ENCODE measurements around the gene MYF6. TPM values are rescaled to one million over a fixed set of nuclear protein-coding genes. Genes with fewer than 3 reads are reported as not detected.

MYF6 gene
- total and polyA plus RNA-seq, 2 of the 8 experiments (the other 6 are each of a cell fraction or from before 2014, with no cell fraction given), result 0.39 TPM; not detected in 1

GRCh38 chr12:80710727-80711449, 3.5 kb downstream of the MYF6 start:
- H3K27me3 ChIP-seq (replicated peaks in 1 of 4; ENCODE audit: control insufficient read depth in 3 of 4, extremely low read depth in 1 of 4, insufficient read depth in 3 of 4, low read length in 3 of 4), result peaks cover 33 to 56% (median 53%) of the 10 kb centered on the region in 4 experiments
- TF ChIP-seq BCL11A (IDR thresholded peaks at IDR 0.05; ENCODE audit: low read depth in 2 of 2, low read length in 2 of 2) (no peak), SIX5 (IDR thresholded peaks at IDR 0.05; ENCODE audit: low read depth, low read length) (no peak), SIRT6 (IDR thresholded peaks at IDR 0.05; ENCODE audit: low read length) (no peak), RNF2 (IDR thresholded peaks at IDR 0.05; ENCODE audit: borderline replicate concordance, low read depth, low read length, missing control alignments, poor library complexity, severe bottlenecking) (no peak), SIN3A (conservative IDR thresholded peaks at IDR 0.05 in 1 of 2, IDR thresholded peaks at IDR 0.05 in 1 of 2; ENCODE audit: low read depth in 1 of 2, low read length in 2 of 2) (no peak)

More at GRCh38 chr12:80710727-80711449, 3.5 kb downstream of the MYF6 start:
- Histone ChIP-seq H3K4ac (replicated peaks; ENCODE audit: insufficient read length, low read depth, low read length) (no peak overlapping the region), H2BK5ac (ENCODE audit: low read depth, low read length) (no peak overlapping the region), H3K9ac (replicated peaks in 1 of 4; ENCODE audit: extremely low read depth in 1 of 4, low read depth in 3 of 4, low read length in 3 of 4) (no peak overlapping the region), H3K79me2 (ENCODE audit: control insufficient read depth in 1 of 2, insufficient read depth in 2 of 2, low read length in 2 of 2) (no peaks in the 10 kb centered on the region), H3K23me2 (ENCODE audit: low read depth, low read length) (peaks cover 14% of the 10 kb centered on the region), H2BK15ac (ENCODE audit: low read length) (no peak overlapping the region), H3K56ac (replicated peaks; ENCODE audit: insufficient read length, low read depth, low read length) (no peak overlapping the region), H3K36me3 (ENCODE audit: control insufficient read depth in 2 of 4, insufficient read depth in 4 of 4, low read length in 3 of 4) (no peaks in the 10 kb centered on the region), H2BK120ac (replicated peaks; ENCODE audit: low read depth, low read length) (no peak overlapping the region), H4K91ac (replicated peaks; ENCODE audit: insufficient read length, low read length) (no peak overlapping the region), H3K4me3 (ENCODE audit: extremely low read depth in 1 of 4, insufficient read depth in 2 of 4, low read depth in 3 of 4, low read length in 4 of 4) (peak overlapping the region in 1 of 4 experiments; percentile 54; a peak in 3 of 8 replicates), H2AFZ (ENCODE audit: low read length) (no peak overlapping the region), H3K9me3 (ENCODE audit: insufficient read depth in 2 of 2, low read depth in 1 of 2, low read length in 1 of 2) (no peaks in the 10 kb centered on the region), H4K5ac (ENCODE audit: insufficient read length, low read depth, low read length) (no peak overlapping the region), H3K4me1 (replicated peaks in 1 of 4; ENCODE audit: control insufficient read depth in 3 of 4, insufficient read depth in 4 of 4, low read length in 3 of 4) (peaks cover 14 to 31% (median 25%) of the 10 kb centered on the region in 4 experiments), H3K27ac (ENCODE audit: low read depth, low read length) (no peak overlapping the region), H3K18ac (ENCODE audit: extremely low read depth, low read length) (no peak overlapping the region), H2AK5ac (ENCODE audit: low read depth, low read length) (no peak overlapping the region), H2BK20ac (ENCODE audit: low read length) (no peak overlapping the region), H4K20me1 (replicated peaks in 1 of 2; ENCODE audit: control insufficient read depth in 1 of 2, insufficient read depth in 2 of 2, low read length in 2 of 2) (peaks cover 0 to 2% of the 10 kb centered on the region in 2 experiments), H3K4me2 (ENCODE audit: insufficient read depth in 1 of 2, low read depth in 2 of 2, low read length in 2 of 2) (peak overlapping the region; percentile 70 to 94; a peak in 2 of 4 replicates), H2BK12ac (ENCODE audit: low read depth, low read length) (no peak overlapping the region), H3K79me1 (ENCODE audit: low read depth, low read length) (no peaks in the 10 kb centered on the region), H3K23ac (ENCODE audit: insufficient read length) (no peak overlapping the region), H3K14ac (ENCODE audit: insufficient read length) (no peak overlapping the region), H4K8ac (ENCODE audit: extremely low read depth, insufficient read depth, low read length) (no peak overlapping the region)
- 87% methylated on average over 1 of the region's 1 CpG; no CpG with 5 or more reads in 1 of the 2 experiments for WGBS, 2 experiments (ENCODE audit: extremely low coverage in 1 of 2, insufficient coverage in 1 of 2, insufficient read length in 1 of 2, insufficient replicate concordance in 2 of 2, low coverage in 1 of 2, low lambda C conversion rate in 2 of 2, missing lambda C conversion rate in 1 of 2)
- ChIA-PET POLR2A (ENCODE audit: partially characterized antibody) (interaction anchor here (1.4 kb wide), 1 partner anchor 27 kb away, joined by 4 read pairs; no protein-coding TSS in a partner anchor), CTCF (ENCODE audit: partially characterized antibody) (interaction anchor here (0.6 to 2.6 kb wide), 40 partner anchors 10 to 740 kb away, joined by 3 to 10 read pairs (median 4); no protein-coding TSS in a partner anchor)
- FAIRE-seq, result no peak
- no peak for DNase-seq (ENCODE audit: low read depth in 1 of 2, low spot score in 2 of 2)

All from H1 (cell line).